MM.1S (cell line): ENCODE measurements around the gene POU2AF3.

Experiments
- EZH2 ChIP-seq: fragments of 300-600 bp; sonication (generic); optimal IDR thresholded peaks from 2 replicates; pipeline ENCODE3; 2017; ENCODE audit warnings: low read depth, mild to moderate bottlenecking, antibody characterized with exemption, low read length, mixed read lengths
- EZH2phosphoT487 ChIP-seq: fragments of 300-600 bp; sonication (generic); IDR thresholded peaks from 2 replicates; pipeline ENCODE4 v1.6.1; 2018; ENCODE audit warnings: antibody characterized with exemption, low read length
- TF ChIP-seq, protein P1 (sequence below): fragments of 300-600 bp; sonication (generic); IDR thresholded peaks from 2 replicates; pipeline ENCODE4 v1.5.1; 2016; ENCODE audit warnings: antibody characterized with exemption, low read length, mixed read lengths

DNA sequence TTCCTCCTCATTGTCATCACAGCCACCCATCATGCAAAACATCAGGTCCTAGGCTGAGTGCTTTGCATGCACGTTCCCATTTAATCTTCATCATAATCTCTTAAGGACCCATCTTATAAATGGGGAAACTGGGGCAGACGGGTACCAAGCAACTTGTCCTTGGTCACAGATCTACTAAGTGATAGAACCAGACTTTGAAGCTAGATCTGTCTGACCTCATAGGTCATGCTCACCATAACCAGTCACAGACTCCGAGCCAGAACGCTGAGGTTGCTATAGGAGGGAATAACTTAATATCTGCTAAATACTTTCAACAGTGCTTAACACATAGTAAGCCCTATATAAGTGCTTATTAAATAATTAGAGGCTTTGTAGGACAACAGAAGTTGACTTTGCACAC lies 37.7 kb downstream of the POU2AF3 start:
- no peak for TF ChIP-seq EZH2
- TF ChIP-seq, protein P1, sequence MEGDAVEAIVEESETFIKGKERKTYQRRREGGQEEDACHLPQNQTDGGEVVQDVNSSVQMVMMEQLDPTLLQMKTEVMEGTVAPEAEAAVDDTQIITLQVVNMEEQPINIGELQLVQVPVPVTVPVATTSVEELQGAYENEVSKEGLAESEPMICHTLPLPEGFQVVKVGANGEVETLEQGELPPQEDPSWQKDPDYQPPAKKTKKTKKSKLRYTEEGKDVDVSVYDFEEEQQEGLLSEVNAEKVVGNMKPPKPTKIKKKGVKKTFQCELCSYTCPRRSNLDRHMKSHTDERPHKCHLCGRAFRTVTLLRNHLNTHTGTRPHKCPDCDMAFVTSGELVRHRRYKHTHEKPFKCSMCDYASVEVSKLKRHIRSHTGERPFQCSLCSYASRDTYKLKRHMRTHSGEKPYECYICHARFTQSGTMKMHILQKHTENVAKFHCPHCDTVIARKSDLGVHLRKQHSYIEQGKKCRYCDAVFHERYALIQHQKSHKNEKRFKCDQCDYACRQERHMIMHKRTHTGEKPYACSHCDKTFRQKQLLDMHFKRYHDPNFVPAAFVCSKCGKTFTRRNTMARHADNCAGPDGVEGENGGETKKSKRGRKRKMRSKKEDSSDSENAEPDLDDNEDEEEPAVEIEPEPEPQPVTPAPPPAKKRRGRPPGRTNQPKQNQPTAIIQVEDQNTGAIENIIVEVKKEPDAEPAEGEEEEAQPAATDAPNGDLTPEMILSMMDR: no peak
- TF ChIP-seq EZH2phosphoT487: no peak
